PC-3 (cell line): ENCODE data around the gene UGT2B15. TPM values are rescaled to one million over a fixed set of nuclear protein-coding genes. Genes with fewer than 3 reads are reported as not detected.
A peak's percentile ranks its signal among the peaks of the same experiment; 100 is the strongest.
"Not testable (repeated sequence)": the region's sequence is repeated elsewhere in the genome, so short reads cannot be mapped to it uniquely, and the experiment has no call there.

Experiments used
- ATAC-seq: fragments of 200-7000 bp; cut with Tn5 transposase; 2 replicates; pipeline ENCODE4 v1.9.1; 2020; ENCODE audit warnings: mild to moderate bottlenecking, moderate library complexity
- BruUV-seq: library from RNA; stranded (reverse); fragments of 400-500 nt; replicated peaks from 2 replicates; lab custom pipeline; 2021; lab: Mats Ljungman, UMichigan
- CTCF ChIA-PET: fragments of 300-600 bp; sonication (Branson Sonifier 250); formaldehyde crosslinking; loops from one replicate; lab custom pipeline; 2022; ENCODE audit warnings: antibody characterized with exemption; lab: Charles Lee
- POLR2A ChIA-PET: fragments of 300-600 bp; sonication (Branson Sonifier 250); formaldehyde crosslinking; loops from one replicate; lab custom pipeline; 2022; ENCODE audit warnings: antibody characterized with exemption; ENCODE audit not compliant: unreplicated experiment; lab: Charles Lee
- DNase-seq: peaks from one replicate; pipeline ENCODE4 v3.0.0-alpha.2; 2015
- H2AFZ ChIP-seq: fragments of 300-600 bp; sonication (generic); 2 replicates; pipeline ENCODE4 v1.6.0; 2016; ENCODE audit warnings: antibody characterized with exemption, low read length
- H3F3A ChIP-seq: fragments of 300-600 bp; sonication (generic); one replicate; pipeline ENCODE4 v1.6.0; 2017; ENCODE audit warnings: antibody characterized with exemption, low read length, control low read depth, mild to moderate bottlenecking; ENCODE audit not compliant: unreplicated experiment
- H3K27ac ChIP-seq: fragments of 300-600 bp; sonication (generic); 2 replicates; pipeline ENCODE4 v1.5.1; 2016; ENCODE audit warnings: mild to moderate bottlenecking, low read length
- H3K27me3 ChIP-seq: fragments of 300-600 bp; sonication (generic); 2 replicates; pipeline ENCODE4 v1.6.1; 2016; ENCODE audit warnings: low read length, mixed read lengths
- H3K36me3 ChIP-seq: fragments of 300-600 bp; sonication (generic); 2 replicates; pipeline ENCODE4 v1.6.1; 2016; ENCODE audit warnings: low read depth, mixed run types, low read length, mixed read lengths
- H3K4me1 ChIP-seq: fragments of 300-600 bp; sonication (generic); 2 replicates; pipeline ENCODE4 v1.5.1; 2016; ENCODE audit warnings: low read length; ENCODE audit not compliant: insufficient read depth
- H3K4me2 ChIP-seq: fragments of 300-600 bp; sonication (generic); 2 replicates; pipeline ENCODE4 v1.6.0; 2016; ENCODE audit warnings: low read length
- H3K4me3 ChIP-seq: fragments of 300-600 bp; sonication (generic); 2 replicates; pipeline ENCODE4 v1.5.1; 2016; ENCODE audit warnings: mild to moderate bottlenecking, low read length, mixed read lengths
- H3K79me2 ChIP-seq: fragments of 300-600 bp; sonication (generic); 2 replicates; pipeline ENCODE4 v1.6.1; 2017; ENCODE audit warnings: low read length, mixed read lengths
- H3K9ac ChIP-seq: fragments of 300-600 bp; sonication (generic); 2 replicates; pipeline ENCODE4 v1.6.0; 2016; ENCODE audit warnings: mild to moderate bottlenecking, low read length
- H3K9me2 ChIP-seq: fragments of 300-600 bp; sonication (generic); replicated peaks from 2 replicates; pipeline ENCODE4 v1.6.1; 2016; ENCODE audit warnings: mixed run types, low read length, mixed read lengths
- H3K9me3 ChIP-seq: fragments of 300-600 bp; sonication (generic); 2 replicates; pipeline ENCODE4 v1.6.1; 2016; ENCODE audit warnings: low read length, mixed read lengths
- H4K20me1 ChIP-seq: fragments of 300-600 bp; sonication (generic); 2 replicates; pipeline ENCODE4 v1.6.1; 2016; ENCODE audit warnings: low read length, mixed read lengths
- EZH2 ChIP-seq: fragments of 300-600 bp; sonication (generic); IDR thresholded peaks from one replicate; pipeline ENCODE4 v1.6.1; 2017; ENCODE audit warnings: antibody characterized with exemption, mild to moderate bottlenecking, low read length; ENCODE audit not compliant: unreplicated experiment
- EZH2phosphoT487 ChIP-seq: fragments of 300-600 bp; sonication (generic); IDR thresholded peaks from 2 replicates; pipeline ENCODE4 v1.6.1; 2018; ENCODE audit warnings: mild to moderate bottlenecking, antibody characterized with exemption, low read length, borderline replicate concordance
- intact Hi-C: fragments of 100-400 bp; cut with micrococcal nuclease; formaldehyde crosslinking; loops from 2 replicates; pipeline ENCODE4 v1.9.0; 2023
- total RNA-seq: library from RNA; depleted of rRNA; stranded (reverse); fragments of >200 nt; gene quantifications from 2 replicates; pipeline ENCODE4 v1.2.3, GENCODE V29; 2014
- TF ChIP-seq, protein P1 (sequence below): fragments of 300-600 bp; sonication (generic); conservative IDR thresholded peaks from 2 replicates; pipeline ENCODE4 v1.5.1; 2017; ENCODE audit warnings: antibody characterized with exemption, low read depth, mild to moderate bottlenecking, low read length

UGT2B15 gene
- total RNA-seq, 1 experiment from 2014 or later, result not detected

DNA sequence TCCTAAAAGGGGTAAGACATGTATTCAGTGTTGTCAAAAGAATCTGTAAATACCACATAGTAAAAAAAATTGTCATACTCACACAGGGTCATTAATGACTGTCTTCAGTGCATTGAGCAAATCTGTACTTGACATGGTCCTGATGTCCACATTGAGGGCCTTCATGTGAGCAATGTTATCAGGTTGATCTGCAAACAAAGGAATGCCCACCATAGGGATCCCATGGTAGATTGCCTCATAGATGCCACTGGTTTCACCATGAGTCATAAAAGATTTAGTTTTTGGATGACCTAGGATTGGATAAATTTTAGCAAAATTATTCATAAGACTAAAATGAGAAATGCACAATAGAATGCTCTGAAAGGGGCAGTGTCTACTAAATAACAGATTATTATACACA, 38.1 kb upstream of the UGT2B15 start:
- Histone ChIP-seq H3K4me3 (no peak overlapping the region), H3K36me3 (no peaks in the 10 kb centered on the region), H3K4me2 (no peak overlapping the region), H3K27ac (no peak overlapping the region), H3K9ac (no peak overlapping the region), H3K4me1 (no peaks in the 10 kb centered on the region), H3K9me2 (no peaks in the 10 kb centered on the region), H3K27me3 (no peaks in the 10 kb centered on the region), H3K9me3 (no peaks in the 10 kb centered on the region), H3F3A (no peaks in the 10 kb centered on the region), H4K20me1 (no peaks in the 10 kb centered on the region), H2AFZ (no peak overlapping the region), H3K79me2 (no peaks in the 10 kb centered on the region)
- TF ChIP-seq EZH2phosphoT487 (no peak), EZH2 (no peak)
- TF ChIP-seq, protein P1, sequence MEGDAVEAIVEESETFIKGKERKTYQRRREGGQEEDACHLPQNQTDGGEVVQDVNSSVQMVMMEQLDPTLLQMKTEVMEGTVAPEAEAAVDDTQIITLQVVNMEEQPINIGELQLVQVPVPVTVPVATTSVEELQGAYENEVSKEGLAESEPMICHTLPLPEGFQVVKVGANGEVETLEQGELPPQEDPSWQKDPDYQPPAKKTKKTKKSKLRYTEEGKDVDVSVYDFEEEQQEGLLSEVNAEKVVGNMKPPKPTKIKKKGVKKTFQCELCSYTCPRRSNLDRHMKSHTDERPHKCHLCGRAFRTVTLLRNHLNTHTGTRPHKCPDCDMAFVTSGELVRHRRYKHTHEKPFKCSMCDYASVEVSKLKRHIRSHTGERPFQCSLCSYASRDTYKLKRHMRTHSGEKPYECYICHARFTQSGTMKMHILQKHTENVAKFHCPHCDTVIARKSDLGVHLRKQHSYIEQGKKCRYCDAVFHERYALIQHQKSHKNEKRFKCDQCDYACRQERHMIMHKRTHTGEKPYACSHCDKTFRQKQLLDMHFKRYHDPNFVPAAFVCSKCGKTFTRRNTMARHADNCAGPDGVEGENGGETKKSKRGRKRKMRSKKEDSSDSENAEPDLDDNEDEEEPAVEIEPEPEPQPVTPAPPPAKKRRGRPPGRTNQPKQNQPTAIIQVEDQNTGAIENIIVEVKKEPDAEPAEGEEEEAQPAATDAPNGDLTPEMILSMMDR, result no peak
- ATAC-seq (no peak), DNase-seq (peak; percentile 11)
- ChIA-PET POLR2A (no interaction called here), CTCF (no interaction called here)
- BruUV-seq, result no TSS peak
- intact Hi-C loops, result no loop called here

- BruUV-seq, CTCF ChIA-PET, H3K27me3 ChIP-seq, H3K79me2 ChIP-seq, H3K4me1 ChIP-seq, H3K36me3 ChIP-seq, H3K9ac ChIP-seq, H3F3A ChIP-seq, ATAC-seq, H2AFZ ChIP-seq, H4K20me1 ChIP-seq, intact Hi-C loops, H3K4me2 ChIP-seq, H3K4me3 ChIP-seq, H3K27ac ChIP-seq, POLR2A ChIA-PET, H3K9me2 ChIP-seq, H3K9me3 ChIP-seq, DNase-seq: not testable (repeated sequence)
Observed at GRCh38 chr4:68703168-68703567, 32.7 kb upstream of the UGT2B15 start.

- TF ChIP-seq EZH2phosphoT487 (no peak), EZH2 (no peak)
- TF ChIP-seq, protein P1, result no peak
- no peaks in the 10 kb centered on the region for H3K79me2 ChIP-seq
- H4K20me1 ChIP-seq, result no peaks in the 10 kb centered on the region
- intact Hi-C loops, result no loop called here
- no peak for ATAC-seq
- POLR2A ChIA-PET, result no interaction called here
- H3K27ac ChIP-seq, result no peak overlapping the region
- no peaks in the 10 kb centered on the region for H3K9me2 ChIP-seq
- no peak overlapping the region for H3K9ac ChIP-seq
- no peaks in the 10 kb centered on the region for H3K36me3 ChIP-seq
- no peak overlapping the region for H3K4me2 ChIP-seq
- CTCF ChIA-PET, result no interaction called here
- H3K4me3 ChIP-seq, result no peak overlapping the region
- H3F3A ChIP-seq, result no peaks in the 10 kb centered on the region
- no peaks in the 10 kb centered on the region for H3K27me3 ChIP-seq
- DNase-seq, result no peak
- no peaks in the 10 kb centered on the region for H3K9me3 ChIP-seq
- H2AFZ ChIP-seq, result no peak overlapping the region
- no peaks in the 10 kb centered on the region for H3K4me1 ChIP-seq
- BruUV-seq, result no TSS peak
Observed at GRCh38 chr4:68700152-68700551, 29.7 kb upstream of the UGT2B15 start.
